GM18498 (cell line): ENCODE measurements around the gene PLD1.
"Not testable (repeated sequence)": the region's sequence is repeated elsewhere in the genome, so short reads cannot be mapped to it uniquely, and the experiment has no call there.

Experiments
- ATAC-seq: cut with Tn5 transposase; IDR thresholded peaks from one replicate; pipeline ENCODE4 v1.9.1; 2021; ENCODE audit warnings: mild to moderate bottlenecking, moderate library complexity; ENCODE audit not compliant: unreplicated experiment

PLD1 gene

GRCh38 chr3:171626799-171627198 lies 183.5 kb downstream of the PLD1 start:
- not testable (repeated sequence) for ATAC-seq

GRCh38 chr3:171622126-171622525 lies 188.2 kb downstream of the PLD1 start:
- no peak for ATAC-seq

- no peak for ATAC-seq
Measured at GRCh38 chr3:171620825-171621434, 189.4 kb downstream of the PLD1 start.

GRCh38 chr3:171616798-171617197 lies 193.5 kb downstream of the PLD1 start:
- ATAC-seq, result no peak

GRCh38 chr3:171615686-171616085 lies 194.6 kb downstream of the PLD1 start:
- no peak for ATAC-seq

GRCh38 chr3:171615281-171615680 lies 195.0 kb downstream of the PLD1 start:
- ATAC-seq, result no peak

GRCh38 chr3:171614318-171614921 lies 195.9 kb downstream of the PLD1 start:
- no peak for ATAC-seq

GRCh38 chr3:171607452-171607851 lies 202.8 kb downstream of the PLD1 start:
- no peak for ATAC-seq

GRCh38 chr3:171606151-171606751 lies 204.0 kb downstream of the PLD1 start:
- ATAC-seq, result no peak

- no peak for ATAC-seq
Measured at GRCh38 chr3:171604370-171604769, 205.9 kb downstream of the PLD1 start.

GRCh38 chr3:171602072-171602471 lies 208.2 kb downstream of the PLD1 start:
- ATAC-seq, result no peak

GRCh38 chr3:171600030-171600429 lies 210.3 kb downstream of the PLD1 start:
- ATAC-seq, result no peak

GRCh38 chr3:171598990-171599389 lies 211.3 kb downstream of the PLD1 start:
- no peak for ATAC-seq

- no peak for ATAC-seq
Measured at GRCh38 chr3:171592786-171593185, 217.5 kb downstream of the PLD1 start.

GRCh38 chr3:171591070-171591469 lies 219.2 kb downstream of the PLD1 start:
- ATAC-seq, result no peak

- no peak for ATAC-seq
Measured at GRCh38 chr3:171586274-171586673, 224.0 kb downstream of the PLD1 start.

GRCh38 chr3:171585039-171585438 lies 225.2 kb downstream of the PLD1 start:
- no peak for ATAC-seq

- ATAC-seq, result no peak
Measured at GRCh38 chr3:171584100-171584499, 226.2 kb downstream of the PLD1 start.

- ATAC-seq, result no peak
Measured at GRCh38 chr3:171574556-171575240, 235.6 kb downstream of the PLD1 start.

GRCh38 chr3:171569571-171570132 lies 240.6 kb downstream of the PLD1 start:
- ATAC-seq, result no peak

GRCh38 chr3:171568766-171569165 lies 241.5 kb downstream of the PLD1 start:
- no peak for ATAC-seq
